Stomach (tissue), 9 donors: ENCODE data around the gene SKI. TPM values are rescaled to one million over a fixed set of nuclear protein-coding genes. Genes with fewer than 3 reads are reported as not detected.
A peak's percentile ranks its signal among the peaks of the same experiment; 100 is the strongest.

Source experiments
- DNase-seq, 2 donors: peaks; one replicate each; pipeline versions ENCODE4 v3.0.0 to v3.0.0-alpha.2; 2013 to 2019
- H3K27ac ChIP-seq, 5 donors: fragments of 200-600 bp in 4 of 5; sonication (generic) in 4 of 5; one replicate each; pipeline ENCODE4 v1.5.1; 2013 to 2019; ENCODE audit warnings: mild to moderate bottlenecking in 1 of 5, moderate library complexity in 1 of 5
- H3K27me3 ChIP-seq, 3 donors: fragments of 200-600 bp; sonication (generic); one replicate each; pipeline ENCODE4 v1.5.1; 2017 to 2019; ENCODE audit warnings: mixed run types in 1 of 3
- H3K36me3 ChIP-seq, 4 donors: fragments of 200-600 bp; sonication (generic); 1 replicate in 3 of 4; 2 replicates in 1 of 4; pipeline ENCODE4 v1.5.1; 2016 to 2019
- H3K4me1 ChIP-seq, 4 donors: fragments of 200-600 bp; sonication (generic); one replicate each; pipeline ENCODE4 v1.5.1; 2016 to 2019
- H3K4me3 ChIP-seq, 4 donors: fragments of 200-600 bp; sonication (generic) in 3 of 4; one replicate each; pipeline ENCODE4 v1.5.1; 2016 to 2019; ENCODE audit warnings: mild to moderate bottlenecking in 1 of 4
- H3K9me3 ChIP-seq, 4 donors: fragments of 200-600 bp; sonication (generic); one replicate each; pipeline ENCODE4 v1.5.1; 2016 to 2019
- CTCF ChIP-seq, 7 experiments: fragments of 450-650 bp in 4 of 7; fragments of 200-600 bp in 3 of 7; sonication (generic) in 3 of 7; IDR thresholded peaks; one replicate each; pipeline ENCODE4 v1.5.1; 2016 to 2019; ENCODE audit warnings: antibody characterized with exemption in 7 of 7, control low read depth in 2 of 7, mild to moderate bottlenecking in 1 of 7
- EP300 ChIP-seq: sonication (generic); formaldehyde crosslinking; IDR thresholded peaks from one replicate; pipeline ENCODE4 v1.6.1; 2017; ENCODE audit warnings: antibody characterized with exemption
- POLR2A ChIP-seq, 4 donors: fragments of 450-650 bp; IDR thresholded peaks; one replicate each; pipeline ENCODE4 v1.6.1; 2016; ENCODE audit warnings: antibody characterized with exemption in 4 of 4, control low read depth in 2 of 4, mild to moderate bottlenecking in 1 of 4, moderate library complexity in 1 of 4
- POLR2AphosphoS5 ChIP-seq, 3 donors: sonication (generic); formaldehyde crosslinking; IDR thresholded peaks; one replicate each; pipeline ENCODE4 v1.6.1; 2016; ENCODE audit warnings: antibody characterized with exemption in 3 of 3
- WGBS, 5 donors: extraction: QIAGEN DNeasy Blood & Tissue Kit in 3 of 5; methylation state at CpG; one replicate each; pipeline versions ENCODE4 v1.1.5 to v1.1.7; 2013 to 2018; 5-methylcytosine and 5-hydroxymethylcytosine counted together
- intact Hi-C: fragments of 100-400 bp; cut with DNase I; formaldehyde crosslinking; loops from one replicate; pipeline ENCODE4 v1.15.1; 2023; ENCODE audit warnings: low total_unique reads
- polyA plus RNA-seq, 3 donors: library from polyadenylated mRNA; stranded (reverse); fragments of 200-250 nt; gene quantifications; one replicate each; pipeline ENCODE4 v1.2.3, GENCODE V29; 2013
- total RNA-seq, 5 donors: library from RNA; depleted of rRNA; stranded (reverse); fragments of >200 nt; gene quantifications; one replicate each; pipeline versions ENCODE4 v1.1.0 to v1.2.3, GENCODE V29; 2014 to 2016
- donor health status: healthy with polysubstance abuse.
- donor health status: Bipolar disorder and iron deficiency.
- donor health status: healthy.

SKI gene
- total and polyA plus RNA-seq, 8 donors, result 7.4 to 84.0 (median 21.0) TPM

- no peaks in the 10 kb centered on the region for H3K9me3 ChIP-seq
- H3K36me3 ChIP-seq, result peaks cover 0 to 47% (median 38%) of the 10 kb centered on the region in 4 donors
- 93 to 96% (median 95%) methylated on average over 33 of the region's 33 CpGs for WGBS, 5 donors
- no peak overlapping the region for H3K4me3 ChIP-seq
- no peak for DNase-seq
- TF ChIP-seq POLR2AphosphoS5 (IDR thresholded peaks at IDR 0.05) (no peak), CTCF (IDR thresholded peaks at IDR 0.05) (no peak)
- no peaks in the 10 kb centered on the region for H3K27me3 ChIP-seq
- intact Hi-C loops, result no loop called here
- H3K4me1 ChIP-seq, result peaks cover under 1 to 11% (median 10%) of the 10 kb centered on the region in 4 donors
- no peak overlapping the region for H3K27ac ChIP-seq
Observed at GRCh38 chr1:2184934-2185333, 43.2 kb upstream of the SKI start.

- Histone ChIP-seq H3K27ac (no peak overlapping the region), H3K27me3 (no peaks in the 10 kb centered on the region), H3K4me3 (no peak overlapping the region), H3K36me3 (peaks cover 0 to 37% (median 28%) of the 10 kb centered on the region in 4 donors), H3K9me3 (no peaks in the 10 kb centered on the region), H3K4me1 (peaks cover 13 to 23% (median 22%) of the 10 kb centered on the region in 4 donors)
- intact Hi-C loops, result no loop called here
- WGBS, 5 donors, result 87 to 95% (median 93%) methylated on average over 34 to 38 of the region's 38 CpGs
- no peak for DNase-seq
- no peak for TF ChIP-seq EP300
- no peak for TF ChIP-seq POLR2A (IDR thresholded peaks at IDR 0.05)
- TF ChIP-seq CTCF (IDR thresholded peaks at IDR 0.05), result no peak
Observed at GRCh38 chr1:2185880-2186855, 42.0 kb upstream of the SKI start.

DNA sequence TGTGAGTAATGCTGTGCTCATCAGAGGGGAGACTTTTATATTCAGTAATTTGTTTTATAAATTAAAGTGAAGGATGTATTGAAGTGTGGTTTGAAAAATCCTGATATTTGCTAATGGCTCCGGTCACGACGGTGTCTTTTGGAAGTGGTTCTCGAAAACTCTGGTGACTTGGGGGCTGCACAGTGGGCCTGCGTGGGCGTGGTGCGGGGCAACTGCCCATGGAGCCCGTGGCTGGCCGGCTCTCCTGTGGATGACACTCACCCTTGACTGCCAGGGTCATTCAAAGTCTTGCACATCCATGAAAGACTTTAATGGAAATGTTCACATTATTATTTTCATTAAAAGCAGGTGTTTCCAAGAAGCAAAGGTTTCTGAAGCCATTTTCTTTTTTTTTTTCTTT, 41.2 kb upstream of the SKI start:
- Histone ChIP-seq H3K4me3 (no peak overlapping the region), H3K9me3 (no peaks in the 10 kb centered on the region), H3K27ac (no peak overlapping the region), H3K27me3 (no peaks in the 10 kb centered on the region), H3K4me1 (peaks cover 20 to 29% (median 28%) of the 10 kb centered on the region in 4 donors), H3K36me3 (peaks cover 0 to 34% (median 28%) of the 10 kb centered on the region in 4 donors)
- WGBS, 5 donors, result 87 to 92% (median 89%) methylated on average over 9 of the region's 9 CpGs
- no peak for TF ChIP-seq POLR2A (IDR thresholded peaks at IDR 0.05)
- TF ChIP-seq CTCF (IDR thresholded peaks at IDR 0.05), result no peak
- TF ChIP-seq EP300, result no peak
- no peak for TF ChIP-seq POLR2AphosphoS5 (IDR thresholded peaks at IDR 0.05)
- intact Hi-C loops, result no loop called here
- no peak for DNase-seq

- Histone ChIP-seq H3K27me3 (no peaks in the 10 kb centered on the region), H3K4me1 (peaks cover 27 to 37% (median 35%) of the 10 kb centered on the region in 4 donors), H3K36me3 (peaks cover 0 to 32% (median 28%) of the 10 kb centered on the region in 4 donors), H3K4me3 (no peak overlapping the region), H3K9me3 (no peaks in the 10 kb centered on the region), H3K27ac (peak overlapping the region in 1 of 5 donors; percentile 98)
- WGBS, 5 donors, result 45 to 67% (median 47%) methylated on average over 7 to 13 of the region's 13 CpGs
- TF ChIP-seq CTCF (IDR thresholded peaks at IDR 0.05), result no peak
- TF ChIP-seq POLR2AphosphoS5 (IDR thresholded peaks at IDR 0.05), result peak in 1 of 3 donors; percentile 20
- peak in 1 of 2 donors; percentile 32 for DNase-seq
- intact Hi-C loops, result no loop called here
Observed at GRCh38 chr1:2187619-2188018, 40.5 kb upstream of the SKI start.
